DOHH2 (cell line): ENCODE data around the gene MGRN1.

Experiments
- CTCF ChIP-seq: fragments of 200-600 bp; sonication (generic); IDR thresholded peaks from one replicate; pipeline ENCODE4 v1.5.1; 2014; ENCODE audit warnings: antibody characterized with exemption, mild to moderate bottlenecking, low read depth, low read length; ENCODE audit not compliant: poor library complexity, severe bottlenecking
- EZH2phosphoT487 ChIP-seq: fragments of 200-600 bp; sonication (generic); IDR thresholded peaks from 2 replicates; pipeline ENCODE4 v1.6.1; 2017; ENCODE audit warnings: borderline replicate concordance, mild to moderate bottlenecking, antibody characterized with exemption, low read length, moderate library complexity, mixed read lengths

- no peak for TF ChIP-seq CTCF
- TF ChIP-seq EZH2phosphoT487: no peak
These were observed 66.5 kb downstream of the MGRN1 start for GRCh38 chr16:4690946-4691665.
